ENCODE measurements around the gene WDFY4.

DNA sequence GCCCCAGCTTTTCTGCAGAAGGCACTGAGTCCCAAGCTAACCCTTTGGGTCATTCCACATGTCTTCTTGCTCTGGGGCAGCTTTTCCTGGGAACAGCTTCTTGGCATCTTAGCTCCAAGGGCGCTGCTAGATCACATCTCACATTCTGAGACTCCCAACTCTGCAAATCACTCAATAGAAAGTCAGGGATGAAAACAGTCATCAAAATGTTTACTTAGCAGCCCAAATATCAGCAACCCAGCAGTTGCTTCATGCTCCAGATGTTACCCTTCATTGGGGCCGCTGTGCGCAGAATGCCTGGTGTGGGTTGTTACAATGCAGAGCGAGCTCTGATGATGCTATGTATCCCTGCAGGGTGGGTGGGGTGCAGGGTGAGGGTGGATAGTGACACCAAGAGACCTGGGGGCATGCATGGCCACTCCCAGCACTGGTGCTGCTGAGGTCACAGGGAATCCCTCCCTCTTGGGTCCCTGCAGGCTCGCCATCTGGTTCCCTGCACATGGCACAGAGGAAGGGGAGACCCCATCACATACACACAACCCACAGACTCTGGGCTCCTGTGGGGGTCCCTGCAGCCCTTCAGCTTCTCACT is 19.0 kb downstream of the WDFY4 start:
- no peak for TF ChIP-seq EZH2 (IDR thresholded peaks at IDR 0.05; ENCODE audit: insufficient read depth, poor library complexity, severe bottlenecking)
- TF ChIP-seq EZH2phosphoT487 (IDR thresholded peaks at IDR 0.05; ENCODE audit: insufficient read depth, low read depth): no peak
